Fibroblast of the aortic adventitia (primary cell): Measurements from ENCODE around the gene HARS2. TPM values are rescaled to one million over a fixed set of nuclear protein-coding genes. Genes with fewer than 3 reads are reported as not detected.
"Not testable (repeated sequence)": the region's sequence is repeated elsewhere in the genome, so short reads cannot be mapped to it uniquely, and the experiment has no call there.

ENCODE experiments used
- DNase-seq: peaks from one replicate; pipeline ENCODE4 v3.0.0-alpha.2; 2010; ENCODE audit warnings: low read depth
- H3K4me3 ChIP-seq: 2 replicates; pipeline ENCODE4 v1.5.1; 2011; ENCODE audit warnings: low read depth, mild to moderate bottlenecking, control low read depth, low read length, moderate library complexity
- CTCF ChIP-seq: IDR thresholded peaks from 2 replicates; pipeline ENCODE4 v1.5.1; 2011; ENCODE audit warnings: mild to moderate bottlenecking, low read length, control low read depth, inconsistent platforms; ENCODE audit not compliant: insufficient read depth
- total RNA-seq: library from RNA; depleted of rRNA; stranded (reverse); fragments of >200 nt; gene quantifications from 2 replicates; pipeline ENCODE4 v1.2.3, GENCODE V29; 2012; ENCODE audit warnings: low replicate concordance

Gene HARS2
- total RNA-seq, 1 donor: 22.7 TPM

GRCh38 chr5:140718266-140718592, 27.0 kb downstream of the HARS2 start:
- no peak for DNase-seq
- no peak for TF ChIP-seq CTCF
- H3K4me3 ChIP-seq: no peak overlapping the region

GRCh38 chr5:140720738-140721137, 29.5 kb downstream of the HARS2 start:
- not testable (repeated sequence) for H3K4me3 ChIP-seq, DNase-seq

GRCh38 chr5:140721395-140721794, 30.1 kb downstream of the HARS2 start:
- not testable (repeated sequence) for H3K4me3 ChIP-seq, DNase-seq

GRCh38 chr5:140725799-140726471, 34.7 kb downstream of the HARS2 start:
- peak; percentile 94 for DNase-seq
- TF ChIP-seq CTCF: no peak
- peak overlapping the region; percentile 69 for H3K4me3 ChIP-seq

GRCh38 chr5:140733098-140733497, 41.8 kb downstream of the HARS2 start:
- TF ChIP-seq CTCF: no peak
- no peak overlapping the region for H3K4me3 ChIP-seq
- no peak for DNase-seq

- peak; percentile 15 for DNase-seq
- no peak overlapping the region for H3K4me3 ChIP-seq
- peak; percentile 22 for TF ChIP-seq CTCF
These were observed 43.1 kb downstream of the HARS2 start for GRCh38 chr5:140734354-140734753.

- TF ChIP-seq CTCF: no peak
- H3K4me3 ChIP-seq: no peak overlapping the region
- DNase-seq: no peak
These were observed 46.2 kb downstream of the HARS2 start for GRCh38 chr5:140737486-140737885.

GRCh38 chr5:140741967-140742366, 50.7 kb downstream of the HARS2 start:
- no peak for TF ChIP-seq CTCF
- DNase-seq: no peak
- H3K4me3 ChIP-seq: no peak overlapping the region
